RWPE2 (cell line): ENCODE measurements around the gene GREB1.

Experiments used
- ATAC-seq: fragments of 200-7000 bp; cut with Tn5 transposase; 3 replicates; pipeline ENCODE4 v1.9.1; 2021; ENCODE audit warnings: low read depth
- DNase-seq: peaks from one replicate; pipeline ENCODE4 v3.0.0-alpha.2; 2020; ENCODE audit warnings: low spot score
- H3K27ac ChIP-seq: fragments of 450-650 bp; 2 replicates; pipeline ENCODE4 v1.5.1; 2017; ENCODE audit warnings: mild to moderate bottlenecking; ENCODE audit not compliant: poor library complexity, severe bottlenecking
- H3K27me3 ChIP-seq: fragments of 250-450 bp; sonication (Bioruptor Pico); 2 replicates; pipeline ENCODE4 v1.5.1; 2021; ENCODE audit warnings: mild to moderate bottlenecking, moderate library complexity; ENCODE audit not compliant: insufficient read depth, poor library complexity, severe bottlenecking
- H3K36me3 ChIP-seq: fragments of 250-450 bp; sonication (Bioruptor Pico); 2 replicates; pipeline ENCODE4 v1.5.1; 2020; ENCODE audit warnings: low read depth, mild to moderate bottlenecking, moderate library complexity
- H3K4me1 ChIP-seq: fragments of 250-450 bp; sonication (Bioruptor Pico); 2 replicates; pipeline ENCODE4 v1.5.1; 2021; ENCODE audit warnings: mild to moderate bottlenecking, moderate library complexity; ENCODE audit not compliant: insufficient read depth, poor library complexity, severe bottlenecking
- H3K4me3 ChIP-seq: fragments of 250-450 bp; sonication (Bioruptor Pico); 2 replicates; pipeline ENCODE4 v1.5.1; 2021; ENCODE audit warnings: mild to moderate bottlenecking, moderate library complexity; ENCODE audit not compliant: severe bottlenecking
- H3K9me3 ChIP-seq: fragments of 250-450 bp; sonication (Bioruptor Pico); 2 replicates; pipeline ENCODE4 v1.5.1; 2021; ENCODE audit warnings: mild to moderate bottlenecking, moderate library complexity; ENCODE audit not compliant: severe bottlenecking
- CTCF ChIP-seq: fragments of 450-650 bp; IDR thresholded peaks from one replicate; pipeline ENCODE4 v1.5.1; 2017; ENCODE audit warnings: mild to moderate bottlenecking, moderate library complexity; ENCODE audit not compliant: poor library complexity, severe bottlenecking

The GREB1 gene

GRCh38 chr2:11602563-11603204 is 68.8 kb downstream of the GREB1 start:
- Histone ChIP-seq H3K27me3 (peaks cover 4% of the 10 kb centered on the region), H3K4me3 (no peak overlapping the region), H3K27ac (no peak overlapping the region), H3K9me3 (no peaks in the 10 kb centered on the region), H3K4me1 (no peaks in the 10 kb centered on the region), H3K36me3 (no peaks in the 10 kb centered on the region)
- TF ChIP-seq CTCF = no peak
- DNase-seq (no peak), ATAC-seq (no peak)

GRCh38 chr2:11610624-11611242 is 76.9 kb downstream of the GREB1 start:
- Histone ChIP-seq H3K4me1 (no peaks in the 10 kb centered on the region), H3K36me3 (no peaks in the 10 kb centered on the region), H3K27ac (no peak overlapping the region), H3K9me3 (no peaks in the 10 kb centered on the region), H3K4me3 (no peak overlapping the region), H3K27me3 (no peaks in the 10 kb centered on the region)
- no peak for TF ChIP-seq CTCF
- DNase-seq (no peak), ATAC-seq (no peak)

GRCh38 chr2:11611251-11611650 is 77.4 kb downstream of the GREB1 start:
- H3K9me3 ChIP-seq = no peaks in the 10 kb centered on the region
- H3K4me3 ChIP-seq = no peak overlapping the region
- no peaks in the 10 kb centered on the region for H3K27me3 ChIP-seq
- no peaks in the 10 kb centered on the region for H3K36me3 ChIP-seq
- DNase-seq = no peak
- no peak for TF ChIP-seq CTCF
- H3K4me1 ChIP-seq = no peaks in the 10 kb centered on the region
- H3K27ac ChIP-seq = no peak overlapping the region
- ATAC-seq = no peak

GRCh38 chr2:11612553-11613215 is 78.8 kb downstream of the GREB1 start:
- Histone ChIP-seq H3K36me3 (no peaks in the 10 kb centered on the region), H3K27ac (no peak overlapping the region), H3K9me3 (no peaks in the 10 kb centered on the region), H3K4me1 (no peaks in the 10 kb centered on the region), H3K27me3 (no peaks in the 10 kb centered on the region), H3K4me3 (no peak overlapping the region)
- DNase-seq (no peak), ATAC-seq (no peak)
- no peak for TF ChIP-seq CTCF

GRCh38 chr2:11613297-11613696 is 79.5 kb downstream of the GREB1 start:
- Histone ChIP-seq H3K36me3 (no peaks in the 10 kb centered on the region), H3K27me3 (no peaks in the 10 kb centered on the region), H3K4me1 (no peaks in the 10 kb centered on the region), H3K27ac (no peak overlapping the region), H3K4me3 (no peak overlapping the region), H3K9me3 (no peaks in the 10 kb centered on the region)
- no peak for TF ChIP-seq CTCF
- DNase-seq = no peak
- ATAC-seq = no peak
